Measurements from ENCODE around the gene NTNG1. TPM values are rescaled to one million over a fixed set of nuclear protein-coding genes. Genes with fewer than 3 reads are reported as not detected.

The NTNG1 gene
- total and polyA plus RNA-seq, 12 donors, result 0.13 to 4.6 (median 2.8) TPM; not detected in 2

DNA sequence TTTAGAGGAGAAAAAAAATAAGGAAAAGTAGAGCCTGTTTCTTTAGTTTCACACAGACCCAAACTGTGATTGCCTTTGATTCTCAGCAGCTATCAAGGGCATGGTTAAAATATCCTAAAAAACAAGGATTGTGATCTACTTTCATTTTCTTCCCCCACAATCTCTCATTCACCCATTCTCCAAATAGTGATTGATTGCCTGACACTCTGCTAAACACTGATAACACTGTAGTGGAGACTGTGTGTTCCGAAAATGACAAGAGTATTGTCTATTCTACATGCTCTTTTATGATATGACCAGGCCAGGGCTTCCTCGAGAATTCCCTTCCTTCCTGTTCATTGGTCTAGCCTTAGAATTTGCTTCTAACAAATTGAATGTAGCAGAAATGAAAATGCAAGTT lies 44.1 kb upstream of the NTNG1 start:
- H3K27me3 ChIP-seq, result no peaks in the 10 kb centered on the region
- no peak overlapping the region for H3K4me3 ChIP-seq
- no peaks in the 10 kb centered on the region for H3K4me1 ChIP-seq (replicated peaks in 1 of 2)
- no peaks in the 10 kb centered on the region for H3K36me3 ChIP-seq (replicated peaks in 1 of 2)
- 48 to 62% (median 52%) methylated on average over 2 of the region's 2 CpGs for WGBS, 4 donors
- intact Hi-C loops (cut with DNase I), result no loop called here
- H3K27ac ChIP-seq, result no peak overlapping the region
- DNase-seq, result no peak
- TF ChIP-seq CTCF (IDR thresholded peaks at IDR 0.05) (no peak), POLR2A (IDR thresholded peaks at IDR 0.05) (no peak)
- no peaks in the 10 kb centered on the region for H3K9me3 ChIP-seq (replicated peaks in 1 of 3)

- H3K9me3 ChIP-seq (replicated peaks in 1 of 3), result no peaks in the 10 kb centered on the region
- TF ChIP-seq POLR2A (IDR thresholded peaks at IDR 0.05) (no peak), CTCF (IDR thresholded peaks at IDR 0.05) (no peak)
- no peaks in the 10 kb centered on the region for H3K36me3 ChIP-seq (replicated peaks in 1 of 2)
- intact Hi-C loops (cut with DNase I), result no loop called here
- WGBS, 4 donors, result 72 to 85% (median 79%) methylated on average over 3 of the region's 3 CpGs
- H3K4me3 ChIP-seq, result no peak overlapping the region
- no peak overlapping the region for H3K27ac ChIP-seq
- H3K4me1 ChIP-seq (replicated peaks in 1 of 2), result no peaks in the 10 kb centered on the region
- H3K27me3 ChIP-seq, result no peaks in the 10 kb centered on the region
- no peak for DNase-seq
These were observed 41.9 kb upstream of the NTNG1 start for GRCh38 chr1:107098961-107099360.

GRCh38 chr1:107100331-107100984 lies 40.4 kb upstream of the NTNG1 start:
- no peaks in the 10 kb centered on the region for H3K36me3 ChIP-seq (replicated peaks in 1 of 2)
- H3K4me3 ChIP-seq, result no peak overlapping the region
- no peaks in the 10 kb centered on the region for H3K4me1 ChIP-seq (replicated peaks in 1 of 2)
- WGBS, 4 donors, result 69 to 74% (median 72%) methylated on average over 3 of the region's 3 CpGs
- no peaks in the 10 kb centered on the region for H3K27me3 ChIP-seq
- H3K9me3 ChIP-seq (replicated peaks in 1 of 3), result no peaks in the 10 kb centered on the region
- TF ChIP-seq CTCF (IDR thresholded peaks at IDR 0.05), result no peak
- TF ChIP-seq POLR2A (IDR thresholded peaks at IDR 0.05), result no peak
- intact Hi-C loops (cut with DNase I), result no loop called here
- no peak overlapping the region for H3K27ac ChIP-seq
- no peak for DNase-seq

DNA sequence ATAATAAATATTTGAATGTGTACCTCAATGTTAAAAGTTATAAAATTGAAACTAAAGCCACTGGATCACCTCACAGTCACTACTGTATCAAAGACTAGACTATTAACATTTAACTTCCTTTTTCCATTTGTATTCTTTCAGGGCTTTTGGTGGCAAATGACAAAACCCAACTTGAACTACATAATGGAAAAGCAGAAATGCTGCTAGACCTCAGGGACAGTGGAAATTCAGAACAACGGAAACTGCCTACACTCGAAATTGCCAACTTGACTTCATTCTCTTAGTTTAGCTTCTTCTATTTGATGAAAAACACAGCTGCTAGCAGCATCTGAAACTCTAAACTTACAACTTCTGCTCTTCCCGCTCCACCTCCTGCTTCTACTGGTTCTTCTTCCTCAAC lies 34.9 kb upstream of the NTNG1 start:
- Histone ChIP-seq H3K4me3 (no peak overlapping the region), H3K9me3 (replicated peaks in 1 of 3) (no peaks in the 10 kb centered on the region), H3K36me3 (replicated peaks in 1 of 2) (no peaks in the 10 kb centered on the region), H3K27me3 (no peaks in the 10 kb centered on the region), H3K27ac (no peak overlapping the region), H3K4me1 (replicated peaks in 1 of 2) (no peaks in the 10 kb centered on the region)
- WGBS, 4 donors, result 78 to 90% (median 83%) methylated on average over 3 of the region's 3 CpGs
- no peak for DNase-seq
- TF ChIP-seq CTCF (IDR thresholded peaks at IDR 0.05) (no peak), POLR2A (IDR thresholded peaks at IDR 0.05) (no peak)
- intact Hi-C loops (cut with DNase I), result no loop called here
